Esophagus muscularis mucosa (tissue), 4 donors: ENCODE results near the gene ZBTB22.

ENCODE experiments used
- CTCF ChIP-seq, 3 experiments: fragments of 200-600 bp in 2 of 3; fragments of 450-650 bp in 1 of 3; sonication (generic) in 2 of 3; IDR thresholded peaks; one replicate each; pipeline ENCODE4 v1.5.1; 2017 to 2019; ENCODE audit warnings: antibody characterized with exemption in 3 of 3, mild to moderate bottlenecking in 2 of 3, moderate library complexity in 1 of 3
- EP300 ChIP-seq: sonication (generic); formaldehyde crosslinking; IDR thresholded peaks from one replicate; pipeline ENCODE4 v1.6.1; 2017; ENCODE audit warnings: antibody characterized with exemption
- POLR2AphosphoS5 ChIP-seq, 2 donors: sonication (generic); formaldehyde crosslinking; IDR thresholded peaks; one replicate each; pipeline ENCODE4 v1.6.1; 2017; ENCODE audit warnings: antibody characterized with exemption in 2 of 2

DNA sequence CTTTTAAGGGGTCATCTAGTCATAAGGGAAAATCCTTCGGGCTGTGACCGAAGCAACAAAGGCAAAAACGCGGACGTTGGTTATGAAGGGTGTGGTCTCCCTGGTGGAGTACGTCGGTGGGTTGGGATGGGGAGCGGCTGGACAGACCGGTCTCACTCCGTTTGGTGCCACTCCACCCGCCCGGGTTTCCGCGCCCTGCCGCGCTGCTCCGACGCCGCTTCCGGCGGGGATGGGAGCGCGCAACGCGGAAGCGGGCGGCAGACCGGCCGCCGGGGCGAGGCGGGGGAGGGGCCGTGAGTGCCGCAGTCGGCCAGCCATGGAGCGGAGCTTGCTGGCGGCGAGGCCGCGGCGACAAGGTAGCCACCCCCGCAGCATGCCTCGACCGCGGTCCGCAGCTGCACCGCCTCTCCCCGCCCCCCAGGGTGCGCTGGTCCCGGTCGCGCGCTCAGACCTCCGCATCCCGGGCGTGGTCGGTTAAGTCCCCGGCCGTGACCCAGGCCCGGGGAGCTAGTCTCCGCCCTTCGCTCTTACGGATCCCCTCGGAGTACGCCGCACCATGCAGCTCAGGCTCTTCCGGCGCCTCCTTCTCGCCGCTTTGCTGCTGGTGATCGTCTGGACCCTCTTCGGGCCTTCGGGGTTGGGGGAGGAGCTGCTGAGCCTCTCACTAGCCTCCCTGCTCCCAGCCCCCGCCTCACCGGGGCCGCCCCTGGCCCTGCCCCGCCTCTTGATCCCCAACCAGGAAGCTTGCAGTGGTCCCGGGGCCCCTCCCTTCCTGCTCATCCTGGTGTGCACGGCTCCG is 40.5 kb downstream of the ZBTB22 start, which contains the start of gene B3GALT4:
- peak; percentile 42 to 68 (median 56) for TF ChIP-seq CTCF (IDR thresholded peaks at IDR 0.05)
- TF ChIP-seq POLR2AphosphoS5 (IDR thresholded peaks at IDR 0.05), result peak; percentile 67 to 82
- TF ChIP-seq EP300, result no peak
